ENCODE results near the gene RGS8.
A peak's percentile ranks its signal among the peaks of the same experiment; 100 is the strongest.

Gene RGS8

GRCh38 chr1:182684116-182684828, at the start of gene RGS8:
Gene RGS8 (minus strand): TSS chr1:182684587. CDS start chr1:182669649, 14,938 bp downstream.
- Mint-ChIP-seq H3K27ac (no peak within 1 kb of the TSS), H3K36me3 (no peaks in the 10 kb centered on the region), H3K9me3 (ENCODE audit: low read depth) (no peaks in the 10 kb centered on the region), H3K4me3 (no peak within 1 kb of the TSS), H3K27me3 (peaks cover 10% of the 10 kb centered on the region), H3K4me1 (ENCODE audit: low read depth) (no peaks in the 10 kb centered on the region)

- Mint-ChIP-seq H3K27ac (no peak overlapping the region), H3K4me1 (ENCODE audit: low read depth) (no peaks in the 10 kb centered on the region), H3K9me3 (ENCODE audit: low read depth) (no peaks in the 10 kb centered on the region), H3K4me3 (no peak overlapping the region), H3K27me3 (peaks cover 3% of the 10 kb centered on the region), H3K36me3 (no peaks in the 10 kb centered on the region)
These were observed 47.6 kb upstream of the RGS8 start for GRCh38 chr1:182731852-182732575.

DNA sequence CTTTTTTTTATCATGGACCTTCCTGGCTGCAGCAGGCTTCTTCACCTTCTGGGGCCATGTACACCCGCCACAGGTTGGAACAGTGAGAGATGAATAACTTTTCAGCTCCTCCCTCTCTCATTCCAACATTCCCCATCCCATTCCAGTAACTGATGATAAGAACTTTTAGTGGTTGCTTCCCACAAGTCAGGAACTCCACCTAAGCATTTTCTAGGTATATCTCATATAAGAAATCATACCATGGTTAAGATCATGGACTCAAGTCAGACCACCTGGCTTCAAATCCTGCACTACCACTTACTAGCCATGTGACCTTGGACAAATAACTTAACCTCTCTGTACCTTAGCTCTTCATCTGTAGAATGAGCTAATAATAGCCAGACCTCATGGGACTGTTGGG, 42.5 kb upstream of the RGS8 start:
- Mint-ChIP-seq H3K27ac (no peak overlapping the region), H3K36me3 (no peaks in the 10 kb centered on the region), H3K27me3 (peaks cover 3% of the 10 kb centered on the region), H3K4me3 (no peak overlapping the region), H3K9me3 (ENCODE audit: low read depth) (no peaks in the 10 kb centered on the region), H3K4me1 (ENCODE audit: low read depth) (no peaks in the 10 kb centered on the region)

- Mint-ChIP-seq H3K4me1 (ENCODE audit: low read depth) (no peaks in the 10 kb centered on the region), H3K4me3 (no peak overlapping the region), H3K27me3 (peaks cover 1% of the 10 kb centered on the region), H3K27ac (no peak overlapping the region), H3K36me3 (no peaks in the 10 kb centered on the region), H3K9me3 (ENCODE audit: low read depth) (no peaks in the 10 kb centered on the region)
These were observed 41.2 kb upstream of the RGS8 start for GRCh38 chr1:182725259-182726255.

DNA sequence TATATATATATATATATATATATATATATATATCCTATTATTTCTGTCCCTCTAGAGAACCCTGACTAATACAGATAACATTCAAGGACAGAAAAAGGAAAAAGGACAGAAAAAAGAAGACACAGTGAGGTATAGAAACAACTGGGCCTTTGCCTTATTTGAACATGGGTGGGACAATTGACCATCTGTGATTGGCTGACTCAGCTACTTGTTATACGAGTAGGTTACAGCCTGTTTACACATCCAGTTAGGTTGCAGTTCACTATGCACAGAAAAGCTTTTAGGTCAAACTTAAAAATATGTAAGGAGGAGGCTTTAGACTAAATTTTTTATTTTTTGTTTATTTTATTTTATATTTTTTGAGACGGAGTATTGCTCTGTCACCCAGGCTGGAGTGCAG, 39.8 kb upstream of the RGS8 start:
- H3K4me3 Mint-ChIP-seq, result no peak overlapping the region
- no peak overlapping the region for H3K27ac Mint-ChIP-seq
- peaks cover 1% of the 10 kb centered on the region for H3K27me3 Mint-ChIP-seq
- no peaks in the 10 kb centered on the region for H3K9me3 Mint-ChIP-seq (ENCODE audit: low read depth)
- H3K4me1 Mint-ChIP-seq (ENCODE audit: low read depth), result peaks cover 2% of the 10 kb centered on the region
- H3K36me3 Mint-ChIP-seq, result no peaks in the 10 kb centered on the region

DNA sequence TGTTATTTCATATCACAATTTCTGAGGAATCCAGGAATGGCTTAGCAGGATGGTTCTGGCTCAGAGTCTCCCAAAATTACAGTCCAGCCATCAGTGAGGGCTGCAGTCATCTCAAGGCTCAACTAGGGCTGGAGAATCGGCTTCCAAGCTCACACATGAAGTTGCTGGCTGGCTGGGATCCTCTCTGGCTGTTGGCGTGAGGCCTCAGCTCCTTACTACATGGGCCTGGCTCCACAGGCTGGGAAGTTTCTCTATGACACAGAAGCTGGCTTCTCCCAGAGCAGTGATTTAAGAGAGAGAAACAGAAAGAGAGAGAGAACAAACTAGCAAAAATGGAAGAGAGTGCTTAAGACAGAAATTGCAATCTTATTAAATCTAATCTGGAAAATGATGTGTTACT, 38.8 kb upstream of the RGS8 start:
- Mint-ChIP-seq H3K27me3 (no peaks in the 10 kb centered on the region), H3K9me3 (ENCODE audit: low read depth) (no peaks in the 10 kb centered on the region), H3K4me3 (no peak overlapping the region), H3K4me1 (ENCODE audit: low read depth) (peaks cover 6% of the 10 kb centered on the region), H3K27ac (no peak overlapping the region), H3K36me3 (no peaks in the 10 kb centered on the region)

- Mint-ChIP-seq H3K36me3 (no peaks in the 10 kb centered on the region), H3K27me3 (no peaks in the 10 kb centered on the region), H3K4me1 (ENCODE audit: low read depth) (peaks cover 22% of the 10 kb centered on the region), H3K27ac (no peak overlapping the region), H3K4me3 (no peak overlapping the region), H3K9me3 (ENCODE audit: low read depth) (no peaks in the 10 kb centered on the region)
These were observed 37.1 kb upstream of the RGS8 start for GRCh38 chr1:182721525-182721924.

- no peaks in the 10 kb centered on the region for H3K27me3 Mint-ChIP-seq
- no peaks in the 10 kb centered on the region for H3K9me3 Mint-ChIP-seq (ENCODE audit: low read depth)
- no peak overlapping the region for H3K4me3 Mint-ChIP-seq
- H3K36me3 Mint-ChIP-seq, result no peaks in the 10 kb centered on the region
- H3K27ac Mint-ChIP-seq, result no peak overlapping the region
- H3K4me1 Mint-ChIP-seq (ENCODE audit: low read depth), result peaks cover 24% of the 10 kb centered on the region
These were observed 36.1 kb upstream of the RGS8 start for GRCh38 chr1:182720463-182720862.

DNA sequence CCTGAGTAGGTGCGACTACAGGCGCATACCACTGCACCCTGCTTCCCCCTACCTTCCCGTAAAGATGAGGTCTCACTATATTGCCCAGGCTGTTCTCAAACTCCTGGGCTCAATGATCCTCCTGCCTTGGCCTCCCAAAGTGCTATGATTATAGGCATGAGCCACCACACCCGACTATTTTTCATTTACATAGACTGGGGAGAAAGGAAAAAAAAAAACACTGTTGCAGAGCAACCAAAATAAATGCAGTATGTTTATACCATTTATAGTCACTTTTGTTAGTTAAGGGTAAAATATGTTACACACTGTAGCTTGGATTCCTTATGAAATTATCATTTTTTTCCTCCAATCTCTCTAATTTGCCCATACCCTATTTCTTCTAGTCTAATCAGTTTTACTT, 35.2 kb upstream of the RGS8 start:
- H3K27ac Mint-ChIP-seq, result no peak overlapping the region
- H3K9me3 Mint-ChIP-seq (ENCODE audit: low read depth), result no peaks in the 10 kb centered on the region
- peaks cover 32% of the 10 kb centered on the region for H3K4me1 Mint-ChIP-seq (ENCODE audit: low read depth)
- no peak overlapping the region for H3K4me3 Mint-ChIP-seq
- H3K36me3 Mint-ChIP-seq, result no peaks in the 10 kb centered on the region
- H3K27me3 Mint-ChIP-seq, result no peaks in the 10 kb centered on the region

DNA sequence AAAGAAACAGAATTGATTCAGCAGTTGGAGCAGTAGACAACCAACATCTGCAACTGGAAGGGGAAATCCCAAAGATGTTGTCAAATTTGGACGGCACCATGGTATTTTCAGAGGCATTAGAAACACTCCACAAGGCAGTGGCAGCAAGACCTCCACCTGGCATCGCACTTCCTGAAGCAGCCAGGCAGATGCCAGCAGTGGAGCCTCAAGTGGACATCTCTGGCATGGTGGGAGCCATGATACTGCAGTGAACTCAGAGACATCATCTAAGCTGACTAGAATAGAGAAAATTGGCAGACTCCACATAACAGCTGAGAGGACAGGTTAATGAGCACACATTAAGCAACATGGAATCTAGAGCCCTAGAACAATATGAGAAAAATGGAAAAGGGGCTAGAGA, 33.9 kb upstream of the RGS8 start:
- H3K9me3 Mint-ChIP-seq (ENCODE audit: low read depth), result no peaks in the 10 kb centered on the region
- no peaks in the 10 kb centered on the region for H3K36me3 Mint-ChIP-seq
- no peak overlapping the region for H3K27ac Mint-ChIP-seq
- no peaks in the 10 kb centered on the region for H3K27me3 Mint-ChIP-seq
- H3K4me1 Mint-ChIP-seq (ENCODE audit: low read depth), result peaks cover 45% of the 10 kb centered on the region
- no peak overlapping the region for H3K4me3 Mint-ChIP-seq

- Mint-ChIP-seq H3K27ac (peak overlapping the region; percentile 66), H3K4me3 (peak overlapping the region; percentile 38), H3K36me3 (no peaks in the 10 kb centered on the region), H3K9me3 (ENCODE audit: low read depth) (no peaks in the 10 kb centered on the region), H3K4me1 (ENCODE audit: low read depth) (peaks cover 48% of the 10 kb centered on the region), H3K27me3 (no peaks in the 10 kb centered on the region)
These were observed 32.6 kb upstream of the RGS8 start for GRCh38 chr1:182716740-182717720.

GRCh38 chr1:182715531-182715930, 31.1 kb upstream of the RGS8 start:
- H3K9me3 Mint-ChIP-seq (ENCODE audit: low read depth), result no peaks in the 10 kb centered on the region
- H3K27me3 Mint-ChIP-seq, result no peaks in the 10 kb centered on the region
- no peak overlapping the region for H3K27ac Mint-ChIP-seq
- H3K4me3 Mint-ChIP-seq, result no peak overlapping the region
- H3K36me3 Mint-ChIP-seq, result no peaks in the 10 kb centered on the region
- peaks cover 48% of the 10 kb centered on the region for H3K4me1 Mint-ChIP-seq (ENCODE audit: low read depth)

GRCh38 chr1:182714546-182714945, 30.2 kb upstream of the RGS8 start:
- no peaks in the 10 kb centered on the region for H3K9me3 Mint-ChIP-seq (ENCODE audit: low read depth)
- H3K27ac Mint-ChIP-seq, result no peak overlapping the region
- H3K27me3 Mint-ChIP-seq, result no peaks in the 10 kb centered on the region
- peaks cover 49% of the 10 kb centered on the region for H3K4me1 Mint-ChIP-seq (ENCODE audit: low read depth)
- no peaks in the 10 kb centered on the region for H3K36me3 Mint-ChIP-seq
- H3K4me3 Mint-ChIP-seq, result no peak overlapping the region

- Mint-ChIP-seq H3K4me1 (ENCODE audit: low read depth) (peaks cover 53% of the 10 kb centered on the region), H3K9me3 (ENCODE audit: low read depth) (no peaks in the 10 kb centered on the region), H3K27me3 (no peaks in the 10 kb centered on the region), H3K27ac (peak overlapping the region; percentile 71), H3K4me3 (peak overlapping the region; percentile 21), H3K36me3 (no peaks in the 10 kb centered on the region)
These were observed 29.6 kb upstream of the RGS8 start for GRCh38 chr1:182713939-182714338.
